T-helper 2 cell treated with Interferon-gamma antibody and Interleukin-4, amounts not matched to agents 5 μg/mL and 100 μg/mL, for 36 hours (primary cell): ENCODE results near the gene MRC2.
A peak's percentile ranks its signal among the peaks of the same experiment; 100 is the strongest.

ENCODE experiments used
- DNase-seq: peaks from one replicate; pipeline ENCODE4 v3.0.0; 2021; ENCODE audit warnings: low spot score
- H3K27ac Mint-ChIP-seq: one replicate; pipeline ENCODE4 v1.8.0; 2021; ENCODE audit warnings: mild to moderate bottlenecking, mixed read lengths
- H3K27me3 Mint-ChIP-seq: one replicate; pipeline ENCODE4 v1.8.0; 2021; ENCODE audit warnings: low read depth, mixed read lengths
- H3K36me3 Mint-ChIP-seq: one replicate; pipeline ENCODE4 v1.8.0; 2021; ENCODE audit warnings: low read depth, mixed read lengths
- H3K4me1 Mint-ChIP-seq: one replicate; pipeline ENCODE4 v1.8.0; 2021; ENCODE audit warnings: low read depth, mixed read lengths
- H3K4me3 Mint-ChIP-seq: one replicate; pipeline ENCODE4 v1.8.0; 2022; ENCODE audit warnings: mild to moderate bottlenecking, moderate library complexity, mixed read lengths
- H3K9me3 Mint-ChIP-seq: one replicate; pipeline ENCODE4 v1.8.0; 2021; ENCODE audit warnings: mixed read lengths

The MRC2 gene

GRCh38 chr17:62619417-62620155 lies 7.9 kb upstream of the MRC2 start:
- peaks cover 6% of the 10 kb centered on the region for H3K36me3 Mint-ChIP-seq
- DNase-seq = no peak
- H3K4me1 Mint-ChIP-seq = no peaks in the 10 kb centered on the region
- H3K9me3 Mint-ChIP-seq = no peaks in the 10 kb centered on the region
- no peaks in the 10 kb centered on the region for H3K27me3 Mint-ChIP-seq
- no peak overlapping the region for H3K27ac Mint-ChIP-seq
- no peak overlapping the region for H3K4me3 Mint-ChIP-seq

- Mint-ChIP-seq H3K4me1 (no peaks in the 10 kb centered on the region), H3K27me3 (peaks cover 8% of the 10 kb centered on the region), H3K9me3 (no peaks in the 10 kb centered on the region), H3K36me3 (peaks cover 1% of the 10 kb centered on the region), H3K4me3 (no peak overlapping the region), H3K27ac (no peak overlapping the region)
- DNase-seq = no peak
These were observed 6.2 kb upstream of the MRC2 start for GRCh38 chr17:62621223-62621622.

- H3K4me1 Mint-ChIP-seq = peaks cover 5% of the 10 kb centered on the region
- peaks cover 1% of the 10 kb centered on the region for H3K36me3 Mint-ChIP-seq
- peaks cover 31% of the 10 kb centered on the region for H3K27me3 Mint-ChIP-seq
- H3K4me3 Mint-ChIP-seq = peak overlapping the region; percentile 7
- no peak overlapping the region for H3K27ac Mint-ChIP-seq
- no peak for DNase-seq
- H3K9me3 Mint-ChIP-seq = no peaks in the 10 kb centered on the region
These were observed 2.1 kb upstream of the MRC2 start for GRCh38 chr17:62625184-62625869.

- H3K36me3 Mint-ChIP-seq = peaks cover 1% of the 10 kb centered on the region
- peak overlapping the region; percentile 8 for H3K4me3 Mint-ChIP-seq
- peaks cover 5% of the 10 kb centered on the region for H3K4me1 Mint-ChIP-seq
- no peak for DNase-seq
- H3K27me3 Mint-ChIP-seq = peaks cover 33% of the 10 kb centered on the region
- no peaks in the 10 kb centered on the region for H3K9me3 Mint-ChIP-seq
- no peak overlapping the region for H3K27ac Mint-ChIP-seq
These were observed 1.6 kb upstream of the MRC2 start for GRCh38 chr17:62625870-62626200.

GRCh38 chr17:62626719-62627218 lies 701 bp upstream of the MRC2 start:
- H3K4me1 Mint-ChIP-seq = peaks cover 5% of the 10 kb centered on the region
- no peak overlapping the region for H3K27ac Mint-ChIP-seq
- no peak for DNase-seq
- peaks cover 1% of the 10 kb centered on the region for H3K36me3 Mint-ChIP-seq
- H3K9me3 Mint-ChIP-seq = no peaks in the 10 kb centered on the region
- H3K4me3 Mint-ChIP-seq = peak overlapping the region; percentile 38
- H3K27me3 Mint-ChIP-seq = peaks cover 33% of the 10 kb centered on the region

GRCh38 chr17:62627904-62628633 lies 599 bp downstream of the MRC2 start:
- H3K27me3 Mint-ChIP-seq = peaks cover 38% of the 10 kb centered on the region
- peaks cover 5% of the 10 kb centered on the region for H3K4me1 Mint-ChIP-seq
- H3K27ac Mint-ChIP-seq = peak overlapping the region; percentile 6
- no peaks in the 10 kb centered on the region for H3K36me3 Mint-ChIP-seq
- no peaks in the 10 kb centered on the region for H3K9me3 Mint-ChIP-seq
- peak overlapping the region; percentile 71 for H3K4me3 Mint-ChIP-seq
- DNase-seq = peak; percentile 27

- Mint-ChIP-seq H3K36me3 (no peaks in the 10 kb centered on the region), H3K27me3 (peaks cover 38% of the 10 kb centered on the region), H3K4me1 (peaks cover 5% of the 10 kb centered on the region), H3K4me3 (peak overlapping the region; percentile 71), H3K9me3 (no peaks in the 10 kb centered on the region), H3K27ac (no peak overlapping the region)
- DNase-seq = no peak
These were observed 1.5 kb downstream of the MRC2 start for GRCh38 chr17:62628831-62629555.

- DNase-seq = no peak
- H3K27me3 Mint-ChIP-seq = peaks cover 38% of the 10 kb centered on the region
- H3K9me3 Mint-ChIP-seq = no peaks in the 10 kb centered on the region
- no peaks in the 10 kb centered on the region for H3K36me3 Mint-ChIP-seq
- no peak overlapping the region for H3K4me3 Mint-ChIP-seq
- peaks cover 5% of the 10 kb centered on the region for H3K4me1 Mint-ChIP-seq
- no peak overlapping the region for H3K27ac Mint-ChIP-seq
These were observed 2.3 kb downstream of the MRC2 start for GRCh38 chr17:62629556-62630364.

GRCh38 chr17:62630365-62631085 lies 3.1 kb downstream of the MRC2 start:
- Mint-ChIP-seq H3K27ac (no peak overlapping the region), H3K9me3 (no peaks in the 10 kb centered on the region), H3K4me3 (no peak overlapping the region), H3K4me1 (peaks cover 5% of the 10 kb centered on the region), H3K36me3 (no peaks in the 10 kb centered on the region), H3K27me3 (peaks cover 36% of the 10 kb centered on the region)
- DNase-seq = no peak

GRCh38 chr17:62631086-62631935 lies 3.8 kb downstream of the MRC2 start:
- DNase-seq = no peak
- Mint-ChIP-seq H3K27me3 (peaks cover 30% of the 10 kb centered on the region), H3K4me3 (no peak overlapping the region), H3K4me1 (peaks cover 5% of the 10 kb centered on the region), H3K27ac (no peak overlapping the region), H3K9me3 (no peaks in the 10 kb centered on the region), H3K36me3 (no peaks in the 10 kb centered on the region)

GRCh38 chr17:62631936-62632924 lies 4.8 kb downstream of the MRC2 start:
- Mint-ChIP-seq H3K4me1 (peaks cover 5% of the 10 kb centered on the region), H3K27ac (no peak overlapping the region), H3K9me3 (no peaks in the 10 kb centered on the region), H3K36me3 (no peaks in the 10 kb centered on the region), H3K27me3 (peaks cover 22% of the 10 kb centered on the region), H3K4me3 (no peak overlapping the region)
- no peak for DNase-seq
